Ovary (tissue), 3 donors: ENCODE data around the gene IL12RB2.

ENCODE experiments used
- POLR2A ChIP-seq: fragments of 450-650 bp; IDR thresholded peaks from one replicate; pipeline ENCODE4 v1.6.1; 2017; ENCODE audit warnings: antibody characterized with exemption, mild to moderate bottlenecking, moderate library complexity
- TF ChIP-seq, protein P1 (sequence below), 3 donors: fragments of 450-650 bp in 2 of 3; fragments of 200-600 bp in 1 of 3; IDR thresholded peaks; one replicate each; pipeline versions ENCODE4 v1.5.1 to v1.8.0; 2016 to 2022; ENCODE audit warnings: antibody characterized with exemption in 3 of 3, mild to moderate bottlenecking in 1 of 3
- donor health status: DM: no; HTN: no; CAD: no.

DNA sequence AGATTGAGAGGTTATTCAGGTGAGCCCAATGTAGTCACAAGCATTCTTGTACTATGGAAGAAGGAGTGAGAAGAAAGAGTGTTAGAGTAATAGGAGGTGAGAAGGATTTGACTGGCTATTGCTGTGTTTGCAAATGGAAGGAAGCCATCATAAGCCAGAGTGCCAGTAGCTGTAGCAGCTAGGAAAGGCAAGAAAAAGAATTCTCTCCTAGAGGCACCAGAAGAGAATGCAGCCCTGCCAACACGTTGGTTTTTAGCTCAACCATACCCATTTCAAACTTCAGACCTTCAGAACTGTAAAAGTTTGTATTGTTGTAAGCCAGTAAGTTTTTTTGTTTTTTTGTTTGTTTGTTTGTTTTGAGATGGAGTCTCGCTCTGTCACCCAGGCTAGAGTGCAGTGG lies 8.9 kb upstream of the IL12RB2 start:
- TF ChIP-seq, protein P1, sequence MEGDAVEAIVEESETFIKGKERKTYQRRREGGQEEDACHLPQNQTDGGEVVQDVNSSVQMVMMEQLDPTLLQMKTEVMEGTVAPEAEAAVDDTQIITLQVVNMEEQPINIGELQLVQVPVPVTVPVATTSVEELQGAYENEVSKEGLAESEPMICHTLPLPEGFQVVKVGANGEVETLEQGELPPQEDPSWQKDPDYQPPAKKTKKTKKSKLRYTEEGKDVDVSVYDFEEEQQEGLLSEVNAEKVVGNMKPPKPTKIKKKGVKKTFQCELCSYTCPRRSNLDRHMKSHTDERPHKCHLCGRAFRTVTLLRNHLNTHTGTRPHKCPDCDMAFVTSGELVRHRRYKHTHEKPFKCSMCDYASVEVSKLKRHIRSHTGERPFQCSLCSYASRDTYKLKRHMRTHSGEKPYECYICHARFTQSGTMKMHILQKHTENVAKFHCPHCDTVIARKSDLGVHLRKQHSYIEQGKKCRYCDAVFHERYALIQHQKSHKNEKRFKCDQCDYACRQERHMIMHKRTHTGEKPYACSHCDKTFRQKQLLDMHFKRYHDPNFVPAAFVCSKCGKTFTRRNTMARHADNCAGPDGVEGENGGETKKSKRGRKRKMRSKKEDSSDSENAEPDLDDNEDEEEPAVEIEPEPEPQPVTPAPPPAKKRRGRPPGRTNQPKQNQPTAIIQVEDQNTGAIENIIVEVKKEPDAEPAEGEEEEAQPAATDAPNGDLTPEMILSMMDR (IDR thresholded peaks at IDR 0.05), result no peak
- TF ChIP-seq POLR2A, result no peak
